Gastroesophageal sphincter (tissue), 3 donors: ENCODE data around the gene XYLT1.

Experiments
- POLR2A ChIP-seq, 2 donors: fragments of 450-650 bp; IDR thresholded peaks; one replicate each; pipeline ENCODE4 v1.6.1; 2017; ENCODE audit warnings: antibody characterized with exemption in 2 of 2, mild to moderate bottlenecking in 2 of 2, moderate library complexity in 1 of 2
- TF ChIP-seq, protein P1 (sequence below), 4 experiments: fragments of 200-600 bp in 2 of 4; fragments of 450-650 bp in 2 of 4; sonication (generic) in 1 of 4; IDR thresholded peaks; one replicate each; pipeline ENCODE4 v1.5.1; 2017 to 2019; ENCODE audit warnings: antibody characterized with exemption in 4 of 4, mild to moderate bottlenecking in 2 of 4, moderate library complexity in 2 of 4

DNA sequence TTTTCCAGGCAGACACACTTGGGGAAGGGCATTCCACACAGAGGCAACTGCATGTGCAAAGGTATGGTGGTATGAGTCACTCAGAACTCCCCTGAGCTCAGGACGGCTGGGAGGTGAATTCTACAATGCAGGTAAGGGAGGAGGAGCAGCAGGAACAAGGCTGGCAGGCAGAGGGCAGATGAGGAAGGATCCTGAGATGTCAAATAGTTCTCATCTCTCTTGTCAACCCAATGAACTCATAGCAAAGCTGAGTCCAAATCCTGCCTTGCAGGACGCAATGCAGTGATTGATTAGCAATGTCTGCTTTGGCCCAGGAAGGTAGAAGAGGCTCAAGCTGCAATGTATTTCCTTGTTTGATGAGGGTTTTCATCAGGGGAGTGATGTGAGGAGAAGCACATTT lies 243.5 kb downstream of the XYLT1 start:
- TF ChIP-seq, protein P1, sequence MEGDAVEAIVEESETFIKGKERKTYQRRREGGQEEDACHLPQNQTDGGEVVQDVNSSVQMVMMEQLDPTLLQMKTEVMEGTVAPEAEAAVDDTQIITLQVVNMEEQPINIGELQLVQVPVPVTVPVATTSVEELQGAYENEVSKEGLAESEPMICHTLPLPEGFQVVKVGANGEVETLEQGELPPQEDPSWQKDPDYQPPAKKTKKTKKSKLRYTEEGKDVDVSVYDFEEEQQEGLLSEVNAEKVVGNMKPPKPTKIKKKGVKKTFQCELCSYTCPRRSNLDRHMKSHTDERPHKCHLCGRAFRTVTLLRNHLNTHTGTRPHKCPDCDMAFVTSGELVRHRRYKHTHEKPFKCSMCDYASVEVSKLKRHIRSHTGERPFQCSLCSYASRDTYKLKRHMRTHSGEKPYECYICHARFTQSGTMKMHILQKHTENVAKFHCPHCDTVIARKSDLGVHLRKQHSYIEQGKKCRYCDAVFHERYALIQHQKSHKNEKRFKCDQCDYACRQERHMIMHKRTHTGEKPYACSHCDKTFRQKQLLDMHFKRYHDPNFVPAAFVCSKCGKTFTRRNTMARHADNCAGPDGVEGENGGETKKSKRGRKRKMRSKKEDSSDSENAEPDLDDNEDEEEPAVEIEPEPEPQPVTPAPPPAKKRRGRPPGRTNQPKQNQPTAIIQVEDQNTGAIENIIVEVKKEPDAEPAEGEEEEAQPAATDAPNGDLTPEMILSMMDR (IDR thresholded peaks at IDR 0.05): no peak
- no peak for TF ChIP-seq POLR2A (IDR thresholded peaks at IDR 0.05)
